H1 (cell line): ENCODE data around the gene ARHGAP32. TPM values are rescaled to one million over a fixed set of nuclear protein-coding genes. Genes with fewer than 3 reads are reported as not detected.

Experiments used
- KDM4A ChIP-seq: IDR thresholded peaks from one replicate; pipeline ENCODE4 v1.7.1; 2012; ENCODE audit warnings: low read depth, mild to moderate bottlenecking, moderate library complexity, low read length, inconsistent platforms; ENCODE audit not compliant: severe bottlenecking
- KDM5A ChIP-seq: fragments of 200-600 bp; IDR thresholded peaks from 2 replicates; pipeline ENCODE4 v1.7.1; 2012; ENCODE audit warnings: mild to moderate bottlenecking, low read length, inconsistent platforms, mixed read lengths
- polyA plus RNA-seq, 7 experiments: library from polyadenylated mRNA; depleted of rRNA in 3 of 7; stranded (reverse) in 5 of 7; unstranded in 2 of 7; fragments of >200 nt in 5 of 7; fragments of 200-250 nt in 2 of 7; gene quantifications; 1 replicate in 5 of 7; 2 replicates in 1 of 7; 4 replicates in 1 of 7; pipeline versions ENCODE4 v1.2.1 to v1.2.3, GENCODE V29; 2011 to 2013; ENCODE audit warnings: missing spikeins in 2 of 7, mixed read lengths in 2 of 7
- total RNA-seq: library from RNA; stranded (reverse); fragmentation: NEBNext Ultra II Directional; extraction: Animal tissue kit (Norgen Biotek cat#: 25700); gene quantifications from 2 replicates; pipeline ENCODE4 v1.2.1, GENCODE V29; 2021
- TF ChIP-seq, protein P1 (sequence below): fragments of 300-600 bp; sonication (generic); IDR thresholded peaks from 2 replicates; pipeline ENCODE4 v1.7.1; 2012; ENCODE audit warnings: low read length, moderate library complexity, mild to moderate bottlenecking, inconsistent platforms; ENCODE audit not compliant: insufficient replicate concordance

ARHGAP32 gene
- total and polyA plus RNA-seq, 2 of the 8 experiments (the other 6 are each of a cell fraction or from before 2014, with no cell fraction given) = 13.7 to 30.0 TPM

DNA sequence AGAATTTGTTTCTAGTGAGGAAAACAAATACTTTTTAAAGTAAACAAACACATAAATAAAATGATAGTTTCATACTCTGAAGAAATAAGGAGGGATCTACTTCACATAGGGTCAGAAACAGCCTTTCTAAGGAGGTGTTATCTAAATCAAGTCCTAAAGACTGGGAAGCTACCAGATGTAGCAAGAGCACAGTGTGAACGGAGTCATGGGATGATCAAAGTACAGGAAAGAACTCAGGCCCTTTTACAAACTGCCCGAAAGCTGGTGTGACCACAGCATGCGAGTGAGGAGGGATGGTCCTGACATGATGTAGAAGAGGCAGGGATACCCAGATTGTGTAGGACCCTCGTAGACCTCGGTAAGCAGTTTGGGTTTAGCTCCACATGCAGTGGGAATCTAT is 102.8 kb downstream of the ARHGAP32 start (continued):
- TF ChIP-seq, protein P1, sequence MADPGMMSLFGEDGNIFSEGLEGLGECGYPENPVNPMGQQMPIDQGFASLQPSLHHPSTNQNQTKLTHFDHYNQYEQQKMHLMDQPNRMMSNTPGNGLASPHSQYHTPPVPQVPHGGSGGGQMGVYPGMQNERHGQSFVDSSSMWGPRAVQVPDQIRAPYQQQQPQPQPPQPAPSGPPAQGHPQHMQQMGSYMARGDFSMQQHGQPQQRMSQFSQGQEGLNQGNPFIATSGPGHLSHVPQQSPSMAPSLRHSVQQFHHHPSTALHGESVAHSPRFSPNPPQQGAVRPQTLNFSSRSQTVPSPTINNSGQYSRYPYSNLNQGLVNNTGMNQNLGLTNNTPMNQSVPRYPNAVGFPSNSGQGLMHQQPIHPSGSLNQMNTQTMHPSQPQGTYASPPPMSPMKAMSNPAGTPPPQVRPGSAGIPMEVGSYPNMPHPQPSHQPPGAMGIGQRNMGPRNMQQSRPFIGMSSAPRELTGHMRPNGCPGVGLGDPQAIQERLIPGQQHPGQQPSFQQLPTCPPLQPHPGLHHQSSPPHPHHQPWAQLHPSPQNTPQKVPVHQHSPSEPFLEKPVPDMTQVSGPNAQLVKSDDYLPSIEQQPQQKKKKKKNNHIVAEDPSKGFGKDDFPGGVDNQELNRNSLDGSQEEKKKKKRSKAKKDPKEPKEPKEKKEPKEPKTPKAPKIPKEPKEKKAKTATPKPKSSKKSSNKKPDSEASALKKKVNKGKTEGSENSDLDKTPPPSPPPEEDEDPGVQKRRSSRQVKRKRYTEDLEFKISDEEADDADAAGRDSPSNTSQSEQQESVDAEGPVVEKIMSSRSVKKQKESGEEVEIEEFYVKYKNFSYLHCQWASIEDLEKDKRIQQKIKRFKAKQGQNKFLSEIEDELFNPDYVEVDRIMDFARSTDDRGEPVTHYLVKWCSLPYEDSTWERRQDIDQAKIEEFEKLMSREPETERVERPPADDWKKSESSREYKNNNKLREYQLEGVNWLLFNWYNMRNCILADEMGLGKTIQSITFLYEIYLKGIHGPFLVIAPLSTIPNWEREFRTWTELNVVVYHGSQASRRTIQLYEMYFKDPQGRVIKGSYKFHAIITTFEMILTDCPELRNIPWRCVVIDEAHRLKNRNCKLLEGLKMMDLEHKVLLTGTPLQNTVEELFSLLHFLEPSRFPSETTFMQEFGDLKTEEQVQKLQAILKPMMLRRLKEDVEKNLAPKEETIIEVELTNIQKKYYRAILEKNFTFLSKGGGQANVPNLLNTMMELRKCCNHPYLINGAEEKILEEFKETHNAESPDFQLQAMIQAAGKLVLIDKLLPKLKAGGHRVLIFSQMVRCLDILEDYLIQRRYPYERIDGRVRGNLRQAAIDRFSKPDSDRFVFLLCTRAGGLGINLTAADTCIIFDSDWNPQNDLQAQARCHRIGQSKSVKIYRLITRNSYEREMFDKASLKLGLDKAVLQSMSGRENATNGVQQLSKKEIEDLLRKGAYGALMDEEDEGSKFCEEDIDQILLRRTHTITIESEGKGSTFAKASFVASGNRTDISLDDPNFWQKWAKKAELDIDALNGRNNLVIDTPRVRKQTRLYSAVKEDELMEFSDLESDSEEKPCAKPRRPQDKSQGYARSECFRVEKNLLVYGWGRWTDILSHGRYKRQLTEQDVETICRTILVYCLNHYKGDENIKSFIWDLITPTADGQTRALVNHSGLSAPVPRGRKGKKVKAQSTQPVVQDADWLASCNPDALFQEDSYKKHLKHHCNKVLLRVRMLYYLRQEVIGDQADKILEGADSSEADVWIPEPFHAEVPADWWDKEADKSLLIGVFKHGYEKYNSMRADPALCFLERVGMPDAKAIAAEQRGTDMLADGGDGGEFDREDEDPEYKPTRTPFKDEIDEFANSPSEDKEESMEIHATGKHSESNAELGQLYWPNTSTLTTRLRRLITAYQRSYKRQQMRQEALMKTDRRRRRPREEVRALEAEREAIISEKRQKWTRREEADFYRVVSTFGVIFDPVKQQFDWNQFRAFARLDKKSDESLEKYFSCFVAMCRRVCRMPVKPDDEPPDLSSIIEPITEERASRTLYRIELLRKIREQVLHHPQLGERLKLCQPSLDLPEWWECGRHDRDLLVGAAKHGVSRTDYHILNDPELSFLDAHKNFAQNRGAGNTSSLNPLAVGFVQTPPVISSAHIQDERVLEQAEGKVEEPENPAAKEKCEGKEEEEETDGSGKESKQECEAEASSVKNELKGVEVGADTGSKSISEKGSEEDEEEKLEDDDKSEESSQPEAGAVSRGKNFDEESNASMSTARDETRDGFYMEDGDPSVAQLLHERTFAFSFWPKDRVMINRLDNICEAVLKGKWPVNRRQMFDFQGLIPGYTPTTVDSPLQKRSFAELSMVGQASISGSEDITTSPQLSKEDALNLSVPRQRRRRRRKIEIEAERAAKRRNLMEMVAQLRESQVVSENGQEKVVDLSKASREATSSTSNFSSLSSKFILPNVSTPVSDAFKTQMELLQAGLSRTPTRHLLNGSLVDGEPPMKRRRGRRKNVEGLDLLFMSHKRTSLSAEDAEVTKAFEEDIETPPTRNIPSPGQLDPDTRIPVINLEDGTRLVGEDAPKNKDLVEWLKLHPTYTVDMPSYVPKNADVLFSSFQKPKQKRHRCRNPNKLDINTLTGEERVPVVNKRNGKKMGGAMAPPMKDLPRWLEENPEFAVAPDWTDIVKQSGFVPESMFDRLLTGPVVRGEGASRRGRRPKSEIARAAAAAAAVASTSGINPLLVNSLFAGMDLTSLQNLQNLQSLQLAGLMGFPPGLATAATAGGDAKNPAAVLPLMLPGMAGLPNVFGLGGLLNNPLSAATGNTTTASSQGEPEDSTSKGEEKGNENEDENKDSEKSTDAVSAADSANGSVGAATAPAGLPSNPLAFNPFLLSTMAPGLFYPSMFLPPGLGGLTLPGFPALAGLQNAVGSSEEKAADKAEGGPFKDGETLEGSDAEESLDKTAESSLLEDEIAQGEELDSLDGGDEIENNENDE = no peak
- TF ChIP-seq KDM5A = no peak
- TF ChIP-seq KDM4A = no peak
- TF ChIP-seq, all 59 proteins: peak for 0
